ENCODE results near the gene PACRG. TPM values are rescaled to one million over a fixed set of nuclear protein-coding genes. Genes with fewer than 3 reads are reported as not detected.

The PACRG gene
- total RNA-seq, 1 experiment from 2014 or later, result not detected

DNA sequence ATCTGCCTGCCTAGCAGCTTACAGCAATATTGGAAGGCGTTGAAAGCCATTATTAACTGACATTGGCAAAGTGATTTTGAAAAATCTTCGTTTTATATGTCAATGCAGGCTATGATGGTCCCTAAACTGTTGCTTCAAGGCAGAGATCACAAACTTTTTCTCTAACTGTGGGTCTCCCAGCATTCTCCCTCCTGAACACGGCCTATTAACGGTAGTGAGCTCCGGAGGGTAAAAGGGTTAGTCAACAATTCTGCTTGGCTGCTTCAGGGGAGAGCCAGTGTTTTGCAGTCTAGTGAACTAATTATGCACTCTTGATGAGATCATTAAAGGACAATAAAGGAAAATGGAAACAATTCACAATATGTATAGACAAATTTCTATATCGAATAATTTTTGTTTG lies 424.9 kb downstream of the PACRG start:
- Histone ChIP-seq H3K27me3 (no peaks in the 10 kb centered on the region), H3K27ac (no peak overlapping the region), H3K36me3 (no peaks in the 10 kb centered on the region), H3K9me3 (replicated peaks) (no peaks in the 10 kb centered on the region), H3K4me3 (no peak overlapping the region), H3K4me1 (no peaks in the 10 kb centered on the region)
- DNase-seq, result no peak

DNA sequence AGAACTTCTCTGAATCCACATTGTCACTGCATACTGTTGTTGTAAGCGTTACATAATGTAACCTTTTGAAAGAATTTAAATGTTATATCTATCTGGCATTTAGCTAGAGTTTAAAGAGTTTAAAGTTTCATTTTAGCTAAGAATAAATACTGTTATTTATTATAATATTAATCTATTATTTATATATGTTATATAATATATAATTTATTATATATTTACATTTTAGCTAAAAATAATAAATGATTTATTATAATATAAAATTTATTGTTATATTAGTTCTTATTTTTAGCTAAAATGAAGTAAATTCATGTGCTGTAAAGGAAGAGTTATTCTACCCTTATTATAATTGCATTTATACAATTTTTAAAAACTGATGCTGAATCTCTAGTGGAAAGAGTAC lies 431.3 kb downstream of the PACRG start:
- Histone ChIP-seq H3K36me3 (no peaks in the 10 kb centered on the region), H3K9me3 (replicated peaks) (no peaks in the 10 kb centered on the region), H3K27me3 (no peaks in the 10 kb centered on the region), H3K4me1 (0 out of 2 replicates have a peak, but pooled peaks cover 3% of the 10 kb centered on the region), H3K4me3 (no peak overlapping the region), H3K27ac (no peak overlapping the region)
- DNase-seq, result no peak

DNA sequence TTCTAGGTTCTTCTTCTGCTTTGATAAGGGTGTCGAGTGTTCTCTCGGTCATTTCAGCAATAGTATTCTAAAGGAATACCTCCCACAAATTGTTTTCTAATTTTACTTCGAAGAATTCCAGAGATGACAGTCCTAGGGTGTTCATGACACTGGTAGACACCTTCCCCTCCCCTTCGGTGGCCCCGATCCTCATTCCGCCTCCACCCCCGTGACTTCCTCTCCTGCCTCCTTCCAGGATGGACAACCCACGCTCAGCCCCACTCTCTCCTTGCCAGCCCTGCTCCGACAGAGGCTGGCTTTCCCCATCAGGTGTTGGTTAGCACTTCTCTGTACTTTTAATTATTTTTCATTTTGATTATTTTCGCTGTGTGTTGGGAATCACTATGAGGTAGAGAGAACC lies 431.9 kb downstream of the PACRG start:
- Histone ChIP-seq H3K36me3 (no peaks in the 10 kb centered on the region), H3K27ac (no peak overlapping the region), H3K27me3 (0 out of 2 replicates have a peak, but pooled peaks cover 4% of the 10 kb centered on the region), H3K9me3 (replicated peaks) (no peaks in the 10 kb centered on the region), H3K4me1 (0 out of 2 replicates have a peak, but pooled peaks cover 4% of the 10 kb centered on the region), H3K4me3 (no peak overlapping the region)
- DNase-seq, result no peak

DNA sequence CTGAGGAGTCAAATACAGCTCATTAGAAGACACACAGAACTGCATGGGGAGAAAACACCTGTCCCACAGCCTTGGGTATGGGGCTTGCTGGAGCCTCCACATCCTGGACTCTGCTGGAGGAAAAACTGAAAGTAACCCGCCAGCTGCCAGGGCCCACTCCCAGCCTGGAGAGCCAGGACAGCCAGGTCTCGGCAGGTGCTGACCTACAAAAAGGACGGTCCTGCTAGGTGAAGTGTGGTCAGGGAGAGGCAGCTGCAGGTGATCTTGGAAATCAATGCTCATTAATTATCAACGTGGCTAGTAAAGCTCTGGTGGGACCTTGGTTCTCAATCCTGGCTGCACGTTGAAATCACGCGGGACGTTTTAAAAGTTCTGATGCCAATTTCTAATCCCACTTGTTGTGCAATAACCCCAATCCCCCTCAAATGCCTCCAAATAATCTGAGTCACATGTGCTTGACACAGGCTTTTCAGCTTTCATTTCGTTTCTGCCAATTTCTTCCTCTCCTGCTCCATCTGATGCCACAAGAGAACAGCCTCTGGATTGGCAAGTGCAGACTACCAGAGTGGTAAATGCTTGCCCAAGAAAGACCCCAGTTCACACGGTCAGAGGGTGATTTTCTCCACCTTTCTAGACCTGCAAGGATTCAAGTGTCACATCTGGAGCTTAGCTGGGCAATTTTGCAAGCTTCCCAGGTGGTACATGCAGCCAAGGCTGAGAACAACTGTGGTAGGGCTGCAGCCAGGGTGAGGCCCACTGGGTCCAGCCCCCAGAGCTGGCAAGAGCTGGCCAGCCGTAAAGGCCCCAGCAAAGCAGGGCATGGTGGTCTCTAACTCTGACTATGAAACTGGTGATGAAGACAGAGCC lies 434.5 kb downstream of the PACRG start:
- Histone ChIP-seq H3K27ac (no peak overlapping the region), H3K4me1 (0 out of 2 replicates have a peak, but pooled peaks cover 4% of the 10 kb centered on the region), H3K9me3 (replicated peaks) (no peaks in the 10 kb centered on the region), H3K36me3 (no peaks in the 10 kb centered on the region), H3K4me3 (no peak overlapping the region), H3K27me3 (0 out of 2 replicates have a peak, but pooled peaks cover 4% of the 10 kb centered on the region)
- no peak for DNase-seq

DNA sequence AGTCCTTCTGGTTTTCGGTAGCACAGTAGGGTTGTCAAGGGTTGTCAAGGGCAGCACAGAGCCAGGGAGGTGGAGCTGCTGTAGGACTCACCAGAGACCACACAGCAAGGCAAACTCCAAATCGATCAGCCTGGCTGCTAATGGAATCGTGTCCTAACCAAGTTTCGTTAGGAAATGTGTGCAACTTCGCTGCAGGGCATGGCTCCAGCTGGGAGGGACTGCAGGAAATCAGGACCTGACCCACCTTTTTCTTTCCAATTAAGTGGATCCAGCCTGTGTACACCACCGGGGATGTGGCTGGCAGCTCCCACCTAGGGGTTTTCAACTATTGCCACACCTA lies 435.1 kb downstream of the PACRG start:
- Histone ChIP-seq H3K36me3 (no peaks in the 10 kb centered on the region), H3K9me3 (replicated peaks) (no peaks in the 10 kb centered on the region), H3K4me3 (no peak overlapping the region), H3K27ac (no peak overlapping the region), H3K27me3 (0 out of 2 replicates have a peak, but pooled peaks cover 4% of the 10 kb centered on the region), H3K4me1 (0 out of 2 replicates have a peak, but pooled peaks cover 4% of the 10 kb centered on the region)
- no peak for DNase-seq

DNA sequence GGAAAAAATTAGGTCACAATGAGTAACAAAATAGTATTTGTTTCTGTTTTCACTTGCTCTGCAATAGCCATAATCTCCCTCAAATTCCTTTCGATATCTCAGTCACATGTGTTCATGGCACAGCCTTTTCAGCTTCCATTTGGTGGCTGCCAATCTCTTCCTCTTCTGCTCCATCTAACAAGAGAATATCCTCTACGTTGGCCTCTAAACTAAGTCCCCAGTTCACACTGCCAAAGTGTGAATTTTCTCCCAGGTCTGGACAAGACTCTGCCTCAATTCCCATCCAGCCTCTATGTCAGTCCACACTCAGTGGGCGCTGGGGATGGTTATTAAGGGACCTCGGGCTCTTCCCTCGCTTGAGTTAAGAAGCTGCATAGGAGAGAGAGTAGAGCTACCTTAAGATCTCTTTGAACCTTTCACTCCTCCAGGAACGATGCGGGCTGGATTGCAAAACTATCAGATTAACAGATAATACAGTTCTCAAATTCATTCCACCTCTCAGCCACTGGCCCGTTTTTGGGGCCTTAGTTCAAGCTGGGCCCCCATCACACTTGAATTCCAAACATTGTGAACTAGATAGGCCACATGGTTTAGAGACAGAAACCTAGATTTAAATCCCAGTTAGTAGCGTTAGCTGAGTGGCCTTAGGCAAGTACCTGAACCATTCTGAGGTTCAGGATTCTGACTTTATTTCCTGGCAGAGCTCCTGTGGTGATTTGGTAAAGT lies 436.6 kb downstream of the PACRG start:
- Histone ChIP-seq H3K4me1 (0 out of 2 replicates have a peak, but pooled peaks cover 4% of the 10 kb centered on the region), H3K9me3 (replicated peaks) (no peaks in the 10 kb centered on the region), H3K36me3 (no peaks in the 10 kb centered on the region), H3K27me3 (0 out of 2 replicates have a peak, but pooled peaks cover 4% of the 10 kb centered on the region), H3K4me3 (no peak overlapping the region), H3K27ac (no peak overlapping the region)
- no peak for DNase-seq

DNA sequence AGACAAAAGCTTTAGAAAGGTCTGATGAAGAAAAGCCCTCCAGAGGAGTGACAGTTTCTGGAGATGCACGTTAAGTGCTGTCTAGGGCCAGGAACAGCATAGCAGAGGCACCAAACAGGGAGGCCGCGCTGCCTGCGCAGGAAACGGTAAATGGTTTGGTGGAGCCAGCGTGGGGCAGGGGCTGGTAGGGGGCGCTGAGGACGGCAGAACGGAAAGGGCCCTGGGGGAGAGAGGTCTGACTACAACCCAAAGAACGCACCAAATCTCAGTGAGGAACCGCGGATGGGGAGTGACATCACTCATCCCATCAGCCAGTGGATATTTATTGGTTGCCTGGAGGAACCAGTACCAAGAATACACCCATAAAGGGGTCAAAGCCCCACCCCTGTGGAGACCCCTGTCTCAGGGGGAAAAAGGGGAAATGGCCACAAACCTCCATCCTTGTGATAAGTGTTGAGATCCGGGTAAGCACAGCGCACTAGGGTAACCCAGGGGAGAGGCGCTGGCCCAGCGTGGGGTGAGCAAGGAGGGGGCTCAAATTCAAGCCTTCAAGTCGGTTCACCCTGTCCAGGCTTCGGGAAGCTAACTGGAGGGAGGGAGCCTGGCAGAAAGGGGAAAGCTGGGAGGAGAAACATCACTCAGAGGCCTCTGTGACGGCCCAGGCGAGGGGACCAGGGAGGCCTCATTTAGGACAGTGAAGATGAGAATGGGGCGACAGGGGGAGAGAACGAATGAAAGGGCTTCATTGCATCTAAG lies 437.6 kb downstream of the PACRG start:
- H3K9me3 ChIP-seq (replicated peaks), result no peaks in the 10 kb centered on the region
- H3K27me3 ChIP-seq, result 0 out of 2 replicates have a peak, but pooled peaks cover 4% of the 10 kb centered on the region
- no peaks in the 10 kb centered on the region for H3K36me3 ChIP-seq
- no peak overlapping the region for H3K27ac ChIP-seq
- DNase-seq, result no peak
- H3K4me3 ChIP-seq, result no peak overlapping the region
- H3K4me1 ChIP-seq, result 0 out of 2 replicates have a peak, but pooled peaks cover 4% of the 10 kb centered on the region

DNA sequence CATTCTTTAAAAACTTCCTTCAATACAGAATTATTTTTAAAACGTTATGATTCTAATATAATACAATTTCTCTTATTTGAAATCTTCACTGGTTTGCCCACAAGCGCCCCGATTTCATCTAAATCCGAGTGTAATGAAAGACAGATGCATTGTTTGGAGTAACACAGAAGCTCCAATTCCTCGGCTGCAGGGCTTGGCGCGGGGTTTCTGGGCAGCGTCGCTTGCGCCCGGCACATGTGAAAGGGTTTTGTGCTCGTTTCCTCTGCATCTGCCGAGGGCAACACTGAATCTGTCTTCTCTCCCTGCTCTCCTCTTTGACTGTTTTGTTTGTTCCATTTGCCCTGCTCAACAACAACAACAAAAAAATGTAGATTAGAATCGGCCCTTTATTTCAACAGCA lies 438.1 kb downstream of the PACRG start:
- Histone ChIP-seq H3K9me3 (replicated peaks) (no peaks in the 10 kb centered on the region), H3K27ac (no peak overlapping the region), H3K4me1 (0 out of 2 replicates have a peak, but pooled peaks cover 4% of the 10 kb centered on the region)

DNA sequence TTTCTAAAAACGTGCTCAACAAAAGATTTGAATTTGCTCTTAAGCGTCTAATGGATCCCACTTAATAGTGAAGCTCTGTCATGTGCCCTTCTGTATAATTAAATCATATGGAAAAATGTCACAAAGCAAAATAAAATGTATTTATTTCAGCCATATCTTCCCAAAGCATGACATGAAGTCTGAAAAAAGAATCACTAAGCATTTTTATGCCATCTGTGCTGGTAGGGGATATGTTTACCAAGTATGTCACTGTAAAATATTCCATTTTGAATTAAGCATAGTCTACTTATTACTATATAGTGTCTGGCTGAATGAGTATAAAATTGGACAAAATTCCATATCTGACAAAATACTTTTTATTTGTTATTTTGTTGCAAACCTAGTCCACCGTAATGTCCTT lies 438.7 kb downstream of the PACRG start:
- Histone ChIP-seq H3K9me3 (replicated peaks) (no peaks in the 10 kb centered on the region), H3K4me1 (0 out of 2 replicates have a peak, but pooled peaks cover 4% of the 10 kb centered on the region), H3K36me3 (no peaks in the 10 kb centered on the region), H3K27me3 (0 out of 2 replicates have a peak, but pooled peaks cover 4% of the 10 kb centered on the region), H3K27ac (no peak overlapping the region), H3K4me3 (no peak overlapping the region)
- no peak for DNase-seq

More for the DNA sequence above, 438.1 kb downstream of the PACRG start:
- DNase-seq, result no peak
- Histone ChIP-seq H3K36me3 (no peaks in the 10 kb centered on the region), H3K4me3 (no peak overlapping the region), H3K27me3 (0 out of 2 replicates have a peak, but pooled peaks cover 4% of the 10 kb centered on the region)

DNA sequence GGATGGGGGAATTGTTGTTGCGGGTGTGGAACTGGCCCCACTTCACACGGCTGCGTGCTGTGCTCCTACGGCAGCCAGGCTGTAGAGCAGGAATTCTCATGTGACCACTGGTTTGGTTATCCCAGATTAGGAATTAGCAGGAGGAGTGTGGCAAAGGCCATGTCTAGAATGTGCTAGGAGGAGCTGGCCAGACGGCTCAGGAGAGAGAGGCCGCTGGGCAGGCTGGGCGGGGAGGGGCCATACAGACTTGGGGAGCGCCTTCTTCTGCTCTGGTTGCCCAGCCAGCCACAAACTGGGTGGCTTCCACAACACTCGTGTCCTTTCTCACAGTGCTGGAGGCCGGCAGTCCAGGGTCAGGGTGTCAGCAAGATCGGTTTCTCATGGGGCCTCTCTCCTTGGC lies 441.7 kb downstream of the PACRG start:
- Histone ChIP-seq H3K27ac (no peak overlapping the region), H3K4me3 (no peak overlapping the region), H3K27me3 (0 out of 2 replicates have a peak, but pooled peaks cover 1% of the 10 kb centered on the region), H3K4me1 (no peaks in the 10 kb centered on the region), H3K9me3 (replicated peaks) (no peaks in the 10 kb centered on the region), H3K36me3 (no peaks in the 10 kb centered on the region)
- no peak for DNase-seq

DNA sequence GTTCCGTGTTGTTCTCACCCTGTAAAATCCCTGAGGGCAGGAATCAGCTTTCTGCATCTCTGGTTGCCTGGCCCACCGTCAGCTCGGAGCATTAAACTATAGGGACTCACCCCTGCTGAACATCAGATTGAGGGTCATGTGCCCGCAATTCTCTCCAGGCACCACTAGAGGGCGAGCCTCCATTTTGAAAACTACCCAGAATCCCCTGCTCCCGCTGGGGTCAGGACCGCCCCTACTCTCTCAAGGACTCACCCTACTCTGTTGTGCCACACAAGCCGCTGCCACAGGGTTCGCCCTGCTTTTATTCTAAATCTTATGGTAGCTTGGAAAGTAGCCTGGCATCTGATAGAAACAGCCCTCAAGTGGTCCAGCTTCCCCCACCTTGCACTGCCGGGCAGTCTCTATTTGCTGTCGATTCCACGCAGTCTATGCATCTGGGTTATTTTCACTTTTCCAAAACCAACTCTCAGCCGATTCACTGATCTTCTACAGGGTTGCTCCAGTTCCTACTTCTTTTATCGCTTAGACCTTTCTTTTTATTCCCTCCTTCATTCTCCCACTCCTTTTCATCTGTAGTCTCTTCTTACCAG lies 442.6 kb downstream of the PACRG start:
- no peaks in the 10 kb centered on the region for H3K27me3 ChIP-seq
- DNase-seq, result peak; percentile 75 to 92
- H3K36me3 ChIP-seq, result no peaks in the 10 kb centered on the region
- no peaks in the 10 kb centered on the region for H3K9me3 ChIP-seq (replicated peaks)
- no peaks in the 10 kb centered on the region for H3K4me1 ChIP-seq
- no peak overlapping the region for H3K27ac ChIP-seq
- peak overlapping the region; percentile 49 for H3K4me3 ChIP-seq

DNA sequence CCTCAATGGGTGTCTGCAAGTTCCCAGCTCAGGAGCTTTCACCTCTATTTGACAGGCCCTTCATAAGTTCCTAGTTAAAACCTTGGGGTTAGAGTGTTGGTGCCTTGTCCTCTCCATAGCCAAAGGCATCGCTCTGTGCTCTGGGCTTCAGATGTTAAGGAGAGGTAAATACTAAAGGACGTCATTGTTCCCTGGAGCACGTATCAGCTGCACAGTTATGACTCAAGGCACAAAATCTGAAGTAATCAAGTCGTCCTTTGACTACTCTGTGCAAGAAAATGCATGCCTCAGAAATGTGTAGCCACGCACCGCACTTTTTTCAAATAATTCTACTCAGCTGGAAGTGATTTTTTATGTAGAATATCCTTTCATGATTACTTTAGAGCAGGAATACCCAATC lies 446.0 kb downstream of the PACRG start:
- DNase-seq, result no peak
- Histone ChIP-seq H3K9me3 (replicated peaks) (no peaks in the 10 kb centered on the region), H3K4me3 (no peak overlapping the region), H3K4me1 (peaks cover 5% of the 10 kb centered on the region; the same call in 1 of the 2 replicates), H3K27me3 (no peaks in the 10 kb centered on the region), H3K36me3 (no peaks in the 10 kb centered on the region), H3K27ac (no peak overlapping the region)

DNA sequence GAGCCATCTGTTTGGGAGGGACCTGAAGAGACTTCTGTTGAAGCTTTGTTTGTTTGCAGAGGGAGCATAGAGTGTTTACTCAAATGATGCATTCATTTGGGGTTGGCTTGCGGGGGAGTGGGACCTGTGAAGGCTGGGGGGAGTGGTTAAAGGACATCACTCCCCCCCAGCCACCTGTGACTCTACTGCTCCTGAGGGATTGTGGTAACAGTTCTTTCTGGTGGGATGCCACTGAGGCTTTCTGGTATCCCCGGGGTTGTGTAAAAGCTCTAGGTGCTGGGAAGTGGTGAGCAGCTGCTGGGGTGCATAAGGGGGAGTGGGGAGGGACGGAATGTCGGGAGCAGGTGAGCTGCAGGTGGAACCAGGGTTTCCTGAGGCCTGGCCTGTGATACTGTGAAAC lies 447.5 kb downstream of the PACRG start:
- DNase-seq, result no peak
- Histone ChIP-seq H3K9me3 (replicated peaks) (no peaks in the 10 kb centered on the region), H3K4me1 (peaks cover 5% of the 10 kb centered on the region; the same call in 1 of the 2 replicates), H3K36me3 (no peaks in the 10 kb centered on the region), H3K27ac (no peak overlapping the region), H3K27me3 (no peaks in the 10 kb centered on the region), H3K4me3 (no peak overlapping the region)

DNA sequence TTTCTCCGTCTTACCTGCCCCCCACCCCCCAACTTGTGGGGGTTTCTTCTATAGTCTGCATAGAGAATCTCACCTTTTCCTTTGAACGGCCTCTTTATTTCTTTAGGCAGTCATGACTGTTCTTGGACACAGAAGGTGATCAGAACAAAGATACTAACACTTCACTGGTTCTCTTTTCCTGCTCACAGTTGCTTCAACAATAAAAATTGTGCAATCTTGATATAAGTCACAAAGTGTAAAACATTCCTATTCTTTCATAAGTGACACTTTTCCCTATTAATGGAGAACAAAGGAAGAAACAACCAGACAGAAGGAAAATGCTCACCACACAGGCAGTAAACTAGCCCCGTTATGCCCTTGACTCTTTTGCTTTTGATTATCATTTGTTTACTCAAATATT lies 448.3 kb downstream of the PACRG start:
- Histone ChIP-seq H3K9me3 (replicated peaks) (no peaks in the 10 kb centered on the region), H3K4me1 (peaks cover 5% of the 10 kb centered on the region; the same call in 1 of the 2 replicates), H3K36me3 (no peaks in the 10 kb centered on the region), H3K27ac (no peak overlapping the region), H3K27me3 (no peaks in the 10 kb centered on the region), H3K4me3 (no peak overlapping the region)
- DNase-seq, result no peak
